ENCODE results near the gene HLF. TPM values are rescaled to one million over a fixed set of nuclear protein-coding genes. Genes with fewer than 3 reads are reported as not detected.

The HLF gene
- total and polyA plus RNA-seq, 2 of the 4 experiments (the other 2 are of a cell fraction) = 0.18 TPM; not detected in 1

GRCh38 chr17:55303008-55303493, 38.3 kb downstream of the HLF start:
- Histone ChIP-seq H3K18ac (ENCODE audit: low read depth, low read length) (no peak overlapping the region), H3K56ac (ENCODE audit: extremely low read depth, insufficient read depth, low read length) (no peak overlapping the region), H4K5ac (ENCODE audit: low read depth, low read length) (no peak overlapping the region), H2AK5ac (ENCODE audit: low read depth, low read length) (no peak overlapping the region), H3K27me3 (ENCODE audit: control insufficient read depth, insufficient read depth, low read length) (peaks cover 2% of the 10 kb centered on the region), H2BK15ac (ENCODE audit: low read depth, low read length) (no peak overlapping the region), H4K91ac (ENCODE audit: insufficient read depth, low read depth, low read length) (no peak overlapping the region), H2BK5ac (ENCODE audit: low read depth, low read length, poor library complexity, severe bottlenecking) (no peak overlapping the region), H2BK120ac (ENCODE audit: low read depth, low read length) (no peak overlapping the region), H2AFZ (replicated peaks; ENCODE audit: low read length, poor library complexity) (no peak overlapping the region), H3K4ac (ENCODE audit: low read depth, low read length) (no peak overlapping the region), H3K23ac (ENCODE audit: low read depth, low read length) (no peak overlapping the region), H3K4me2 (ENCODE audit: low read depth, low read length) (no peak overlapping the region), H3K9me1 (ENCODE audit: insufficient read depth, low read length) (no peaks in the 10 kb centered on the region), H3K27ac (ENCODE audit: insufficient read depth, low read length) (no peak overlapping the region), H3K4me3 (ENCODE audit: insufficient read depth, low read depth, low read length) (no peak overlapping the region), H4K20me1 (ENCODE audit: insufficient read depth, low read length) (no peaks in the 10 kb centered on the region), H2AK9ac (replicated peaks; ENCODE audit: low read depth, low read length, poor library complexity) (no peak overlapping the region), H3K4me1 (ENCODE audit: control insufficient read depth, insufficient read depth, low read length) (no peaks in the 10 kb centered on the region), H3K36me3 (ENCODE audit: control insufficient read depth, insufficient read depth, low read length) (no peaks in the 10 kb centered on the region), H2BK20ac (ENCODE audit: low read depth, low read length) (no peak overlapping the region), H3K79me1 (ENCODE audit: low read depth in 1 of 2, low read length in 2 of 2) (no peaks in the 10 kb centered on the region), H3K9me3 (ENCODE audit: control insufficient read depth, insufficient read depth, low read length) (no peaks in the 10 kb centered on the region), H4K8ac (ENCODE audit: low read depth in 2 of 2, low read length in 2 of 2) (no peak overlapping the region), H3K14ac (replicated peaks; ENCODE audit: low read depth, low read length) (no peak overlapping the region), H3K9ac (ENCODE audit: low read depth, low read length) (no peak overlapping the region)
- in situ Hi-C loops (cut with MboI; ENCODE audit: low sequenced_read_pairs) (loop anchor here (5.0 kb wide), 1 partner anchor 311 kb away; no protein-coding TSS in a partner anchor), dilution Hi-C loops (cut with HindIII; ENCODE audit: low sequenced_read_pairs, unreplicated experiment) (no loop called here), intact Hi-C loops (cut with micrococcal nuclease) (no loop called here)
- CTCF ChIA-PET = interaction anchor here (0.6 kb wide), 1 partner anchor 644 kb away, joined by 3 read pairs; no protein-coding TSS in a partner anchor
- no peak for DNase-seq
- TF ChIP-seq RCOR1 (IDR thresholded peaks at IDR 0.05; ENCODE audit: insufficient replicate concordance, low read length) (no peak), MXI1 (IDR thresholded peaks at IDR 0.05; ENCODE audit: borderline replicate concordance, low read depth, low read length) (no peak), NFE2L2 (IDR thresholded peaks at IDR 0.05; ENCODE audit: low read depth, low read length) (no peak), MAZ (IDR thresholded peaks at IDR 0.05; ENCODE audit: borderline replicate concordance, low read depth, low read length) (no peak), USF2 (IDR thresholded peaks at IDR 0.05; ENCODE audit: low read depth, low read length) (no peak)
- no peak for ATAC-seq (ENCODE audit: low read depth)
- BruUV-seq (replicated peaks) = no TSS peak
- no CpG with 5 or more reads among the region's 3 CpGs for WGBS, 2 experiments (ENCODE audit: extremely low coverage in 2 of 2, insufficient read length in 1 of 2)
- POLR2A ChIA-PET (ENCODE audit: unreplicated experiment) = no interaction called here

Data from IMR-90 (cell line).